HepG2 (cell line): ENCODE data around the gene UTP20. TPM values are rescaled to one million over a fixed set of nuclear protein-coding genes. Genes with fewer than 3 reads are reported as not detected.

ENCODE experiments used
- ATAC-seq: fragments of 200-7000 bp; cut with Tn5 transposase; 3 replicates; pipeline ENCODE4 v1.9.1; 2020; ENCODE audit warnings: mild to moderate bottlenecking, moderate library complexity
- BruUV-seq: library from RNA; stranded (reverse); fragments of 400-500 nt; replicated peaks from 2 replicates; lab custom pipeline; 2021; lab: Mats Ljungman, UMichigan
- CTCF ChIA-PET: fragments of 300-600 bp; formaldehyde crosslinking; extraction: SDS; loops from one replicate; lab custom pipeline; 2021; ENCODE audit warnings: low total read pairs, inconsistent platforms, low intra/inter-chr PET ratio; lab: Yijun Ruan, JAX
- POLR2A ChIA-PET: fragments of 350-600 bp; sonication (Branson Sonifier 250); formaldehyde crosslinking; loops from one replicate; lab custom pipeline; 2020; ENCODE audit warnings: antibody characterized with exemption, inconsistent platforms; lab: Yijun Ruan, JAX
- DNase-seq: peaks from one replicate; pipeline ENCODE4 v3.0.0-alpha.2; 2015; ENCODE audit warnings: low spot score
- FAIRE-seq: peaks from 3 replicates; lab custom pipeline; 2011; peaks lifted over from hg19 to GRCh38; lab: Jason Lieb, UNC
- H2AFZ ChIP-seq: one replicate; pipeline ENCODE4 v1.6.1; 2011; ENCODE audit warnings: low read length, inconsistent platforms
- H3K27ac ChIP-seq: fragments of 300-600 bp; 3 replicates; pipeline ENCODE4 v1.8.0; 2011; ENCODE audit warnings: mixed run types, mild to moderate bottlenecking, mixed read lengths, low read length, inconsistent platforms; ENCODE audit not compliant: insufficient read depth; ENCODE audit errors: extremely low read length
- H3K27me3 ChIP-seq, 2 experiments: fragments of 200-600 bp in 1 of 2; 2 replicates in 1 of 2; 3 replicates in 1 of 2; pipeline versions ENCODE4 v1.6.0 to v1.8.0; 2011; ENCODE audit warnings: low read length in 2 of 2, mild to moderate bottlenecking in 2 of 2, moderate library complexity in 2 of 2, inconsistent platforms in 1 of 2; ENCODE audit not compliant: insufficient read depth in 2 of 2, control insufficient read depth in 1 of 2
- H3K36me3 ChIP-seq, 2 experiments: fragments of 200-600 bp in 1 of 2; replicated peaks in 1 of 2; 2 replicates in 1 of 2; 3 replicates in 1 of 2; pipeline versions ENCODE4 v1.5.1 to v1.8.0; 2011; ENCODE audit warnings: low read length in 2 of 2, inconsistent platforms in 1 of 2; ENCODE audit not compliant: insufficient read depth in 2 of 2, control insufficient read depth in 1 of 2
- H3K4me1 ChIP-seq: 2 replicates; pipeline ENCODE4 v1.5.1; 2012; ENCODE audit warnings: low read length, inconsistent platforms; ENCODE audit not compliant: insufficient read depth
- H3K4me2 ChIP-seq: 2 replicates; pipeline ENCODE4 v1.6.0; 2011; ENCODE audit warnings: low read depth, low read length, inconsistent platforms
- H3K4me3 ChIP-seq, 3 experiments: fragments of 200-600 bp in 1 of 3; sonication (generic), shearing (Covaris generic) in 1 of 3; replicated peaks in 1 of 3; 2 replicates each; pipeline ENCODE4 v1.5.1; 2011 to 2016; ENCODE audit warnings: low read length in 3 of 3, inconsistent platforms in 2 of 3, low read depth in 2 of 3, mild to moderate bottlenecking in 2 of 3, control low read depth in 1 of 3, mixed read lengths in 1 of 3; ENCODE audit not compliant: insufficient read depth in 1 of 3
- H3K79me2 ChIP-seq: one replicate; pipeline ENCODE4 v1.6.1; 2011; ENCODE audit warnings: low read length, inconsistent platforms; ENCODE audit not compliant: insufficient read depth
- H3K9ac ChIP-seq: 2 replicates; pipeline ENCODE4 v1.6.0; 2011; ENCODE audit warnings: mild to moderate bottlenecking, low read depth, low read length, inconsistent platforms; ENCODE audit not compliant: insufficient read depth
- H3K9me3 ChIP-seq: 2 replicates; pipeline ENCODE4 v1.5.1; 2012; ENCODE audit warnings: mild to moderate bottlenecking, low read length
- H4K20me1 ChIP-seq: 2 replicates; pipeline ENCODE4 v1.6.0; 2011; ENCODE audit warnings: inconsistent platforms, mild to moderate bottlenecking, low read length, moderate library complexity; ENCODE audit not compliant: insufficient read depth
- PRMT3 ChIP-seq: sonication (generic); formaldehyde crosslinking; IDR thresholded peaks from 2 replicates; pipeline ENCODE4 v1.8.1; 2022; ENCODE audit warnings: low read depth, mild to moderate bottlenecking, moderate library complexity, missing genetic modification reagents, borderline replicate concordance
- SNRNP70 ChIP-seq: fragments of 200-400 bp; formaldehyde crosslinking; IDR thresholded peaks from 2 replicates; pipeline ENCODE4 v1.6.1; 2017; ENCODE audit warnings: mild to moderate bottlenecking, low read depth, low read length, moderate library complexity
- SP5 ChIP-seq: IDR thresholded peaks from 2 replicates; pipeline ENCODE4 v1.6.1; 2016; ENCODE audit warnings: low read depth, borderline replicate concordance
- ZBTB37 ChIP-seq: sonication (generic); formaldehyde crosslinking; IDR thresholded peaks from 2 replicates; pipeline ENCODE4 v1.4.0; 2020; ENCODE audit warnings: mild to moderate bottlenecking, missing genetic modification reagents
- ZBTB39 ChIP-seq: sonication (generic); formaldehyde crosslinking; IDR thresholded peaks from 2 replicates; pipeline ENCODE4 v1.5.0; 2020; ENCODE audit warnings: missing genetic modification reagents
- ZNF678 ChIP-seq: sonication (generic); formaldehyde crosslinking; IDR thresholded peaks from 2 replicates; pipeline ENCODE4 v1.4.0; 2020; ENCODE audit warnings: mild to moderate bottlenecking, missing genetic modification reagents
- ZNF879 ChIP-seq: sonication (generic); formaldehyde crosslinking; IDR thresholded peaks from 2 replicates; pipeline ENCODE4 v1.8.1; 2023; ENCODE audit warnings: missing genetic modification reagents
- WGBS: methylation state at CpG from one replicate; pipeline ENCODE4 v1.1.6; 2017; ENCODE audit warnings: low lambda C conversion rate; 5-methylcytosine and 5-hydroxymethylcytosine counted together
- in situ Hi-C: cut with HindIII; loops from 2 replicates; pipeline ENCODE4 v1.10.0; 2017; ENCODE audit warnings: low pct_unique_long_range_greater_than_20kb; ENCODE audit not compliant: extremely low pct_ligation_motif_present
- intact Hi-C: fragments of 100-400 bp; cut with micrococcal nuclease; formaldehyde crosslinking; loops from one replicate; pipeline ENCODE4 v1.10.0; 2022; ENCODE audit not compliant: unreplicated experiment
- polyA plus RNA-seq, 8 experiments: library from polyadenylated mRNA; depleted of rRNA in 3 of 8; stranded (reverse) in 7 of 8; unstranded in 1 of 8; fragments of >200 nt; fragmentation: Illumina TruSeq in 4 of 8; extraction: Trizol in 4 of 8; gene quantifications; 2 replicates each; pipeline versions ENCODE4 v1.2.1 to v1.2.3, GENCODE V29; 2011 to 2016; ENCODE audit warnings: low read depth in 4 of 8, missing spikeins in 1 of 8, mixed read lengths in 1 of 8; ENCODE audit not compliant: insufficient read depth in 1 of 8
- total RNA-seq, 5 experiments: library from RNA; depleted of rRNA; stranded (reverse); fragments of >200 nt; fragmentation: Illumina TruSeq; extraction: Trizol; gene quantifications; 2 replicates each; pipeline ENCODE4 v1.2.3, GENCODE V29; 2016; ENCODE audit warnings: low read depth in 1 of 5

Gene UTP20
- total and polyA plus RNA-seq, 2 of the 13 experiments (the other 11 are each of a cell fraction or from before 2014, with no cell fraction given) = 9.0 to 38.5 TPM

GRCh38 chr12:101327546-101327945 is 47.6 kb downstream of the UTP20 start:
- Histone ChIP-seq H4K20me1 (no peaks in the 10 kb centered on the region), H3K4me2 (no peak overlapping the region)
- 93% methylated on average over 2 of the region's 2 CpGs for WGBS
- POLR2A ChIA-PET = no interaction called here
- TF ChIP-seq ZNF879 (CRISPR knock-in tag) = no peak
- no peak for TF ChIP-seq PRMT3 (CRISPR knock-in tag)
- TF ChIP-seq SP5 (CRISPR knock-in tag) = no peak
- no peak for TF ChIP-seq ZNF678 (CRISPR knock-in tag)
- no peak for TF ChIP-seq ZBTB39 (CRISPR knock-in tag)
- TF ChIP-seq ZBTB37 = no peak
- no peak for TF ChIP-seq SNRNP70
- TF ChIP-seq, all 625 proteins: peak for 0
- no peak overlapping the region for H3K27ac ChIP-seq
- in situ Hi-C loops (loop anchor here (10.0 kb wide), 1 partner anchor 503 kb away; no protein-coding TSS in a partner anchor), intact Hi-C loops (no loop called here)
- ATAC-seq (no peak), FAIRE-seq (no peak), DNase-seq (no peak)
- no peaks in the 10 kb centered on the region for H3K9me3 ChIP-seq
- H3K4me3 ChIP-seq = no peak overlapping the region
- H2AFZ ChIP-seq = no peak overlapping the region
- H3K9ac ChIP-seq = no peak overlapping the region
- no peaks in the 10 kb centered on the region for H3K4me1 ChIP-seq
- CTCF ChIA-PET = no interaction called here
- no peaks in the 10 kb centered on the region for H3K27me3 ChIP-seq
- no TSS peak for BruUV-seq
- peaks cover 5 to 60% of the 10 kb centered on the region in 2 experiments for H3K36me3 ChIP-seq
- no peaks in the 10 kb centered on the region for H3K79me2 ChIP-seq
